Activated B cell treated with CpG ODN at 0.5 μM for 24 hours (primary cell): Measurements from ENCODE around the gene DPY30. TPM values are rescaled to one million over a fixed set of nuclear protein-coding genes. Genes with fewer than 3 reads are reported as not detected.

Experiments used
- ATAC-seq: fragments of 200-7000 bp; cut with Tn5 transposase; one replicate; pipeline ENCODE4 v1.10.0; 2021; ENCODE audit warnings: low read depth, mild to moderate bottlenecking, moderate library complexity
- CTCF ChIA-PET: fragments of 350-600 bp; sonication (Branson Sonifier 250); formaldehyde crosslinking; loops from one replicate; lab custom pipeline; 2021; ENCODE audit warnings: antibody characterized with exemption; lab: Charles Lee
- POLR2A ChIA-PET: fragments of 350-600 bp; sonication (Branson Sonifier 250); formaldehyde crosslinking; loops from one replicate; lab custom pipeline; 2021; ENCODE audit warnings: antibody characterized with exemption; lab: Charles Lee
- DNase-seq: peaks from one replicate; pipeline ENCODE4 v3.0.0; 2022
- H3K27ac Mint-ChIP-seq: one replicate; pipeline ENCODE4 v1.8.0; 2020; ENCODE audit warnings: mixed read lengths
- H3K27me3 Mint-ChIP-seq: one replicate; pipeline ENCODE4 v1.8.0; 2021; ENCODE audit warnings: mixed read lengths
- H3K36me3 Mint-ChIP-seq: one replicate; pipeline ENCODE4 v1.8.0; 2021; ENCODE audit warnings: low read depth, mixed read lengths
- H3K4me1 Mint-ChIP-seq: one replicate; pipeline ENCODE4 v1.8.0; 2021; ENCODE audit warnings: mixed read lengths
- H3K4me3 Mint-ChIP-seq: one replicate; pipeline ENCODE4 v1.8.0; 2020; ENCODE audit warnings: mild to moderate bottlenecking, mixed read lengths
- H3K9me3 Mint-ChIP-seq: one replicate; pipeline ENCODE4 v1.8.0; 2020; ENCODE audit warnings: mixed read lengths
- CTCF ChIP-seq: fragments of 200-600 bp; IDR thresholded peaks from one replicate; pipeline ENCODE4 v1.8.0; 2022; ENCODE audit warnings: antibody characterized with exemption, mild to moderate bottlenecking
- intact Hi-C: fragments of 100-400 bp; cut with micrococcal nuclease; formaldehyde crosslinking; loops from one replicate; pipeline ENCODE4 v1.15.1; 2024
- total RNA-seq: library from RNA; stranded (reverse); gene quantifications from 2 replicates; pipeline ENCODE4 v1.2.3, GENCODE V29; 2022

The DPY30 gene
- total RNA-seq, 1 donor from 2014 or later = 36.2 TPM

GRCh38 chr2:31999438-31999837 lies 40.2 kb downstream of the DPY30 start:
- POLR2A ChIA-PET = interaction anchor here (0.7 to 2.5 kb wide), 4 partner anchors 9 to 767 kb away, joined by 3 to 9 read pairs (median 4); no protein-coding TSS in a partner anchor
- H3K4me3 Mint-ChIP-seq = no peak overlapping the region
- no peak for TF ChIP-seq CTCF
- H3K27ac Mint-ChIP-seq = peak overlapping the region; percentile 21
- intact Hi-C loops = no loop called here
- H3K36me3 Mint-ChIP-seq = peaks cover 5% of the 10 kb centered on the region
- H3K27me3 Mint-ChIP-seq = no peaks in the 10 kb centered on the region
- DNase-seq (no peak), ATAC-seq (peak; percentile 37)
- H3K9me3 Mint-ChIP-seq = no peaks in the 10 kb centered on the region
- H3K4me1 Mint-ChIP-seq = peaks cover 59% of the 10 kb centered on the region
- CTCF ChIA-PET = no interaction called here

DNA sequence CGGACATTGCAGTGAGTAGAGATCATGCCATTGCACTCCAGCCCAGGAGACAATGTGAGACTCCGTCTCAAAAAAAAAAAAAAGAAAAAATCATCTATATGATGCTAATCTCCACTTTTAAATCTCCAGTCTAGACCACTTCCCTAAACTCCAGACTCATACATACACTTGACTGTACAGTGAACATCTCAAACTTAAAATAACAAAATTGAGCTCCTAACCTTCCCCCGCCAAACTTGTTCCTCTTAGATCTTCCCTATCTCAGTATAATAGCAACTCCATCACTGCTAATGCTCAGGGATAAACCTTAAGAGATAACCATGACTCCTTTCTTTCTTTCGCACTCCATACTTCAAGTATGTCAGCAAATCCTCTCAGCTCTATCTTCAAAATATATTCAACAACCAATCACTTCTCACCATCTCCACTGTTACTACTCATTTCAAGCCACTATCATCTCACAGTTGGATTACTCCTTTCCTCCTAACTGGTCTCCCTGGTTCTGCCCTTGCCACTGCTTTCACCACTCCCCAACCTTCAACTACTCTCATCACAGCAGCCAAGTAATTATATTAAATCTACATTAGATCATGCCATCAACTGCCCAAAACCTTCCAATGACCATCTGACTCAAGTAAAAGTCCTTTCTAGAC lies 40.7 kb downstream of the DPY30 start:
- H3K27me3 Mint-ChIP-seq = no peaks in the 10 kb centered on the region
- ChIA-PET POLR2A (interaction anchor here (1.0 to 2.5 kb wide), 3 partner anchors 10 to 41 kb away, joined by 3 to 9 read pairs (median 5); partner anchors contain the start of gene DPY30), CTCF (no interaction called here)
- peak; percentile 34 for ATAC-seq
- no peak for TF ChIP-seq CTCF
- peaks cover 58% of the 10 kb centered on the region for H3K4me1 Mint-ChIP-seq
- H3K27ac Mint-ChIP-seq = no peak overlapping the region
- H3K36me3 Mint-ChIP-seq = peaks cover 2% of the 10 kb centered on the region
- intact Hi-C loops = no loop called here
- DNase-seq = no peak
- H3K9me3 Mint-ChIP-seq = no peaks in the 10 kb centered on the region
- no peak overlapping the region for H3K4me3 Mint-ChIP-seq

- H3K4me3 Mint-ChIP-seq = no peak overlapping the region
- intact Hi-C loops = no loop called here
- H3K9me3 Mint-ChIP-seq = no peaks in the 10 kb centered on the region
- peaks cover 4% of the 10 kb centered on the region for H3K36me3 Mint-ChIP-seq
- peak overlapping the region; percentile 0 for H3K27ac Mint-ChIP-seq
- ChIA-PET POLR2A (interaction anchor here (1.3 kb wide), 1 partner anchor 42 kb away, joined by 5 read pairs; the partner anchor contains the start of gene DPY30), CTCF (no interaction called here)
- no peak for TF ChIP-seq CTCF
- ATAC-seq (no peak), DNase-seq (no peak)
- H3K27me3 Mint-ChIP-seq = no peaks in the 10 kb centered on the region
- peaks cover 62% of the 10 kb centered on the region for H3K4me1 Mint-ChIP-seq
These were observed 42.0 kb downstream of the DPY30 start for GRCh38 chr2:31997653-31998052.

- POLR2A ChIA-PET = no interaction called here
- Mint-ChIP-seq H3K9me3 (no peaks in the 10 kb centered on the region), H3K27me3 (no peaks in the 10 kb centered on the region), H3K27ac (no peak overlapping the region), H3K4me1 (peaks cover 65% of the 10 kb centered on the region), H3K4me3 (no peak overlapping the region), H3K36me3 (peaks cover 7% of the 10 kb centered on the region)
- CTCF ChIA-PET = no interaction called here
- ATAC-seq (peak; percentile 31), DNase-seq (no peak)
- TF ChIP-seq CTCF = no peak
- intact Hi-C loops = no loop called here
These were observed 42.9 kb downstream of the DPY30 start for GRCh38 chr2:31996571-31997150.

GRCh38 chr2:31992934-31993333 lies 46.7 kb downstream of the DPY30 start:
- intact Hi-C loops = loop anchor here (5.0 kb wide), 1 partner anchor 36 kb away; no protein-coding TSS in a partner anchor
- Mint-ChIP-seq H3K9me3 (no peaks in the 10 kb centered on the region), H3K27ac (no peak overlapping the region), H3K4me3 (no peak overlapping the region), H3K27me3 (no peaks in the 10 kb centered on the region), H3K36me3 (peaks cover 9% of the 10 kb centered on the region), H3K4me1 (peaks cover 45% of the 10 kb centered on the region)
- ATAC-seq = no peak
- TF ChIP-seq CTCF = no peak
- ChIA-PET CTCF (no interaction called here), POLR2A (interaction anchor here (0.9 kb wide), 1 partner anchor 16 kb away, joined by 3 read pairs; no protein-coding TSS in a partner anchor)
- no peak for DNase-seq
